ENCODE results near the gene POTEJ. TPM values are rescaled to one million over a fixed set of nuclear protein-coding genes. Genes with fewer than 3 reads are reported as not detected.
"Not testable (repeated sequence)": the region's sequence is repeated elsewhere in the genome, so short reads cannot be mapped to it uniquely, and the experiment has no call there.

The POTEJ gene
- total RNA-seq, 1 experiment from 2014 or later: not detected

- H3K27me3 ChIP-seq (replicated peaks; ENCODE audit: control insufficient read depth, insufficient read depth, low read length); DNase-seq; H3K4me3 ChIP-seq (ENCODE audit: low read depth, low read length); H3K9me3 ChIP-seq; H3K9me3 Mint-ChIP-seq (ENCODE audit: unreplicated experiment); H3K4me1 ChIP-seq; CTCF ChIA-PET; BruUV-seq (replicated peaks); H3K27ac Mint-ChIP-seq (ENCODE audit: unreplicated experiment); H3K36me3 ChIP-seq (ENCODE audit: control insufficient read depth, insufficient read depth, low read length); POLR2A ChIA-PET; H3K4me1 Mint-ChIP-seq (ENCODE audit: low read depth, unreplicated experiment); intact Hi-C loops (cut with micrococcal nuclease; ENCODE audit: unreplicated experiment); H3K27me3 Mint-ChIP-seq (ENCODE audit: insufficient read depth, unreplicated experiment); H3K36me3 Mint-ChIP-seq (ENCODE audit: insufficient read depth, unreplicated experiment); H3K4me3 Mint-ChIP-seq (ENCODE audit: unreplicated experiment): not testable (repeated sequence)
Observed at GRCh38 chr2:130641688-130642087, 30.4 kb downstream of the POTEJ start.

GRCh38 chr2:130649285-130649684 lies 38.0 kb downstream of the POTEJ start:
- intact Hi-C loops (cut with micrococcal nuclease; ENCODE audit: unreplicated experiment); H3K4me1 ChIP-seq; H3K27ac Mint-ChIP-seq (ENCODE audit: unreplicated experiment); H3K9me3 ChIP-seq; H3K27me3 ChIP-seq (replicated peaks; ENCODE audit: control insufficient read depth, insufficient read depth, low read length); H3K36me3 Mint-ChIP-seq (ENCODE audit: insufficient read depth, unreplicated experiment); DNase-seq; CTCF ChIA-PET; H3K4me1 Mint-ChIP-seq (ENCODE audit: low read depth, unreplicated experiment); H3K36me3 ChIP-seq (ENCODE audit: control insufficient read depth, insufficient read depth, low read length); H3K4me3 Mint-ChIP-seq (ENCODE audit: unreplicated experiment); H3K4me3 ChIP-seq (ENCODE audit: low read depth, low read length); H3K27me3 Mint-ChIP-seq (ENCODE audit: insufficient read depth, unreplicated experiment); BruUV-seq (replicated peaks); H3K9me3 Mint-ChIP-seq (ENCODE audit: unreplicated experiment); POLR2A ChIA-PET: not testable (repeated sequence)

DNA sequence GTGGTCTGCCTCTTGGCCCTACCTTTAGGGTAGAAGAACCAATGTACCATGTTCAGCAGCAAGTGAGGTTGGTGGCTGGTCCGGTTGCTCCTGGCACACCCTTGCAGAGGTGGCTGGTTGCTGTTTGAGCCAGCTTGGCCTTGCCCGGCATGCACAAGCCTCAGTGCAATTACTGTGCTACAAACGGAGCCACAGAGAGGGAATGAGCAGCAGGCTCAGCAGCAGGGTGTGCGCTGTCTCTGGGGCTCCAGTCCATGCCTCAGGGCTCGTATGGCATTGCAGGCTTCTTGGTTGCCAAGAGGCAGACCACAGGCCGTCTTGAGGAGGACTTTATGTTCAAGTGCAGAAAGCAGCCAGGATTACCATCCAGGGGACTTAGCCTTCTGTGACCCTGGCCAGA lies 53.3 kb downstream of the POTEJ start:
- H3K4me1 ChIP-seq; H3K9me3 Mint-ChIP-seq (ENCODE audit: unreplicated experiment); H3K9me3 ChIP-seq; H3K36me3 Mint-ChIP-seq (ENCODE audit: insufficient read depth, unreplicated experiment); POLR2A ChIA-PET; H3K36me3 ChIP-seq (ENCODE audit: control insufficient read depth, insufficient read depth, low read length); CTCF ChIA-PET; H3K4me3 ChIP-seq (ENCODE audit: low read depth, low read length); H3K27me3 Mint-ChIP-seq (ENCODE audit: insufficient read depth, unreplicated experiment); DNase-seq; H3K27me3 ChIP-seq (replicated peaks; ENCODE audit: control insufficient read depth, insufficient read depth, low read length); H3K4me3 Mint-ChIP-seq (ENCODE audit: unreplicated experiment); H3K27ac Mint-ChIP-seq (ENCODE audit: unreplicated experiment); intact Hi-C loops (cut with micrococcal nuclease; ENCODE audit: unreplicated experiment); BruUV-seq (replicated peaks); H3K4me1 Mint-ChIP-seq (ENCODE audit: low read depth, unreplicated experiment): not testable (repeated sequence)

GRCh38 chr2:130665596-130665995 lies 54.4 kb downstream of the POTEJ start:
- H3K27ac Mint-ChIP-seq (ENCODE audit: unreplicated experiment); H3K27me3 Mint-ChIP-seq (ENCODE audit: insufficient read depth, unreplicated experiment); POLR2A ChIA-PET; BruUV-seq (replicated peaks); H3K9me3 Mint-ChIP-seq (ENCODE audit: unreplicated experiment); H3K36me3 Mint-ChIP-seq (ENCODE audit: insufficient read depth, unreplicated experiment); DNase-seq; H3K4me1 Mint-ChIP-seq (ENCODE audit: low read depth, unreplicated experiment); H3K4me1 ChIP-seq; H3K4me3 Mint-ChIP-seq (ENCODE audit: unreplicated experiment); H3K27me3 ChIP-seq (replicated peaks; ENCODE audit: control insufficient read depth, insufficient read depth, low read length); CTCF ChIA-PET; H3K9me3 ChIP-seq; H3K36me3 ChIP-seq (ENCODE audit: control insufficient read depth, insufficient read depth, low read length); H3K4me3 ChIP-seq (ENCODE audit: low read depth, low read length); intact Hi-C loops (cut with micrococcal nuclease; ENCODE audit: unreplicated experiment): not testable (repeated sequence)

DNA sequence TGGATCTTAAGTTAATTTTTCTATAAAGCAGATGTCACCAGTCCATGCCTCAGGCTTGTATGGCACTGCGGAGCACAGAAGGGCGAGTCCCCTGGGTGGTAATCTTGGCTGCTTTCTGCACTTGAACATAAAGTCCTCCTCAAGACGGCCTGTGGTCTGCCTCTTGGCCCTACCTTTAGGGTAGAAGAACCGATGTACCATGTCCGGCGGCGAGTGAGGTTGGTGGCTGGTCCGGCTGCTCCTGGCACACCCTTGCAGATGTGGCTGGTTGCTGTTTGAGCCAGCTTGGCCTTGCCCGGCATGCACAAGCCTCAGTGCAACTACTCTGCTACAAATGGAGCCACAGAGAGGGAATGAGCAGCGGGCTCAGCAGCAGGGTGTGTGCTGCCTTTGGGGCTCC lies 56.3 kb downstream of the POTEJ start:
- H3K4me3 ChIP-seq (ENCODE audit: low read depth, low read length); H3K27ac Mint-ChIP-seq (ENCODE audit: unreplicated experiment); DNase-seq; H3K9me3 ChIP-seq; CTCF ChIA-PET; H3K9me3 Mint-ChIP-seq (ENCODE audit: unreplicated experiment); H3K36me3 Mint-ChIP-seq (ENCODE audit: insufficient read depth, unreplicated experiment); H3K4me1 Mint-ChIP-seq (ENCODE audit: low read depth, unreplicated experiment); H3K36me3 ChIP-seq (ENCODE audit: control insufficient read depth, insufficient read depth, low read length); H3K4me3 Mint-ChIP-seq (ENCODE audit: unreplicated experiment); H3K27me3 Mint-ChIP-seq (ENCODE audit: insufficient read depth, unreplicated experiment); H3K27me3 ChIP-seq (replicated peaks; ENCODE audit: control insufficient read depth, insufficient read depth, low read length); intact Hi-C loops (cut with micrococcal nuclease; ENCODE audit: unreplicated experiment); BruUV-seq (replicated peaks); POLR2A ChIA-PET; H3K4me1 ChIP-seq: not testable (repeated sequence)

- H3K4me3 Mint-ChIP-seq (ENCODE audit: unreplicated experiment); H3K27ac Mint-ChIP-seq (ENCODE audit: unreplicated experiment); H3K4me3 ChIP-seq (ENCODE audit: low read depth, low read length); intact Hi-C loops (cut with micrococcal nuclease; ENCODE audit: unreplicated experiment); H3K36me3 ChIP-seq (ENCODE audit: control insufficient read depth, insufficient read depth, low read length); POLR2A ChIA-PET; H3K4me1 Mint-ChIP-seq (ENCODE audit: low read depth, unreplicated experiment); H3K4me1 ChIP-seq; DNase-seq; H3K9me3 ChIP-seq; H3K36me3 Mint-ChIP-seq (ENCODE audit: insufficient read depth, unreplicated experiment); H3K27me3 Mint-ChIP-seq (ENCODE audit: insufficient read depth, unreplicated experiment); CTCF ChIA-PET; H3K27me3 ChIP-seq (replicated peaks; ENCODE audit: control insufficient read depth, insufficient read depth, low read length); BruUV-seq (replicated peaks); H3K9me3 Mint-ChIP-seq (ENCODE audit: unreplicated experiment): not testable (repeated sequence)
Observed at GRCh38 chr2:130670026-130670745, 58.9 kb downstream of the POTEJ start.

DNA sequence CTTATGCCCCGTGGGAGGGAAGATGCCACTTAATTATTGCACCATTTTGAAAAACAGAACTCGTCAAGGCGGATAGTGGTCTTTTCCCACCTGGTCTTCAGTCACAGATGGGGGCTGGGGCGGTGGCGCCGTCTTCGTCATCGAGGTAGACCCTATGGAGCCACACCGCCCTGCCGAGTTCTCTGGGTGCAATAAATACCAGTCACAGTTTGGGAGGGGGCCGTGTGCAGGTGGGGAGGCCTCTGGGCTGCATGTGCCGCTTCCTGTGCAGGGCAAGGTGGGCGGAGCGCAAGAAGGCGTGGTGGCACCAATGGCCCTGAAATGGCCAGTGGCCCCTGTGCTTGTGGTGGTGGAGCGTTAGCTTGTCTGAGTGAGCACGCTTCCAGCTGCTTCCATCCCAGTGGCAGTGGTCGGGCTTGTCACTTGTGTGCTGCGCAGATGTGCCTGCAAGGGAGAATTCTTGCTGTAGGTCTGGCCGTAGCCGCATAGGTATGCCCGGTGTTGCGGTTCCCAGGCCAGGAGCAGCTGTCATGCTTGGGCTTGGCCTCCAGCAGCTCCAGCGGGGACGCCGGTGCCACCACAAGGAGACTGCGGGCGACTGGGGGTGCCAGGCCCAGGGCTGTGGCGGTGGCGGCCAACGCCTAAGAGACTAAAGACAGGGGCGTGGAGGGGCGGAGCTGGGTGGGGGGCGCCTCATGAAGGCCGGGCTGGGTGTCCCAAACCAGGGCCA lies 81.0 kb downstream of the POTEJ start:
- DNase-seq; H3K27ac Mint-ChIP-seq (ENCODE audit: unreplicated experiment); H3K27me3 Mint-ChIP-seq (ENCODE audit: insufficient read depth, unreplicated experiment); H3K4me1 ChIP-seq; intact Hi-C loops (cut with micrococcal nuclease; ENCODE audit: unreplicated experiment); H3K9me3 Mint-ChIP-seq (ENCODE audit: unreplicated experiment); H3K36me3 ChIP-seq (ENCODE audit: control insufficient read depth, insufficient read depth, low read length); H3K4me3 ChIP-seq (ENCODE audit: low read depth, low read length); H3K4me1 Mint-ChIP-seq (ENCODE audit: low read depth, unreplicated experiment); H3K27me3 ChIP-seq (replicated peaks; ENCODE audit: control insufficient read depth, insufficient read depth, low read length); POLR2A ChIA-PET; H3K4me3 Mint-ChIP-seq (ENCODE audit: unreplicated experiment); H3K9me3 ChIP-seq; BruUV-seq (replicated peaks); CTCF ChIA-PET; H3K36me3 Mint-ChIP-seq (ENCODE audit: insufficient read depth, unreplicated experiment): not testable (repeated sequence)

All from Caco-2 (cell line).